Sigmoid colon (tissue), 7 donors: Measurements from ENCODE around the gene ABCB6. TPM values are rescaled to one million over a fixed set of nuclear protein-coding genes. Genes with fewer than 3 reads are reported as not detected.
A peak's percentile ranks its signal among the peaks of the same experiment; 100 is the strongest.

Experiments
- DNase-seq: peaks from one replicate; pipeline ENCODE4 v3.0.0-alpha.2; 2019
- H3K27ac ChIP-seq, 4 donors: fragments of 200-600 bp; sonication (generic); one replicate each; pipeline ENCODE4 v1.5.1; 2016 to 2019; ENCODE audit warnings: mild to moderate bottlenecking in 1 of 4
- H3K27me3 ChIP-seq, 3 donors: fragments of 200-600 bp; sonication (generic); one replicate each; pipeline ENCODE4 v1.5.1; 2019; ENCODE audit warnings: mild to moderate bottlenecking in 1 of 3
- H3K36me3 ChIP-seq, 4 donors: fragments of 200-600 bp; sonication (generic); one replicate each; pipeline ENCODE4 v1.5.1; 2016 to 2019
- H3K4me1 ChIP-seq, 4 donors: fragments of 200-600 bp; sonication (generic); one replicate each; pipeline ENCODE4 v1.5.1; 2017 to 2019
- H3K4me3 ChIP-seq, 4 donors: fragments of 200-600 bp; sonication (generic); one replicate each; pipeline ENCODE4 v1.5.1; 2017 to 2019; ENCODE audit warnings: mild to moderate bottlenecking in 2 of 4, moderate library complexity in 1 of 4
- H3K9me3 ChIP-seq, 4 donors: fragments of 200-600 bp in 3 of 4; sonication (generic) in 3 of 4; one replicate each; pipeline versions ENCODE4 v1.5.1 to v1.6.1; 2013 to 2019
- EP300 ChIP-seq, 4 donors: sonication (generic); formaldehyde crosslinking; IDR thresholded peaks; one replicate each; pipeline ENCODE4 v1.6.1; 2017; ENCODE audit warnings: antibody characterized with exemption in 4 of 4
- POLR2A ChIP-seq, 2 donors: fragments of 450-650 bp; IDR thresholded peaks; one replicate each; pipeline ENCODE4 v1.6.1; 2016; ENCODE audit warnings: antibody characterized with exemption in 2 of 2, mild to moderate bottlenecking in 2 of 2, moderate library complexity in 2 of 2
- POLR2AphosphoS5 ChIP-seq, 4 donors: sonication (generic); formaldehyde crosslinking; IDR thresholded peaks; one replicate each; pipeline ENCODE4 v1.6.1; 2017; ENCODE audit warnings: antibody characterized with exemption in 4 of 4
- WGBS, 2 donors: extraction: QIAGEN DNeasy Blood & Tissue Kit; methylation state at CpG; one replicate each; pipeline ENCODE4 v1.1.7; 2013; 5-methylcytosine and 5-hydroxymethylcytosine counted together
- intact Hi-C: fragments of 100-400 bp; cut with DNase I; formaldehyde crosslinking; loops from one replicate; pipeline ENCODE4 v1.15.1; 2023
- polyA plus RNA-seq, 3 donors: library from polyadenylated mRNA; stranded (reverse); fragments of 200-250 nt; gene quantifications; one replicate each; pipeline ENCODE4 v1.2.3, GENCODE V29; 2013
- total RNA-seq, 4 donors: library from RNA; depleted of rRNA; stranded (reverse); fragments of >200 nt; gene quantifications; one replicate each; pipeline ENCODE4 v1.1.0, GENCODE V29; 2016
- TF ChIP-seq, protein P1 (sequence below), 4 experiments: fragments of 450-650 bp in 3 of 4; fragments of 200-600 bp in 1 of 4; IDR thresholded peaks; one replicate each; pipeline ENCODE4 v1.5.1; 2016 to 2019; ENCODE audit warnings: antibody characterized with exemption in 4 of 4, mild to moderate bottlenecking in 3 of 4, moderate library complexity in 2 of 4
- donor health status: healthy with polysubstance abuse.
- donor health status: Bipolar disorder and iron deficiency.
- donor health status: healthy.

The ABCB6 gene
- total and polyA plus RNA-seq, 7 donors = 4.8 to 39.3 (median 16.1) TPM; not detected in 1

DNA sequence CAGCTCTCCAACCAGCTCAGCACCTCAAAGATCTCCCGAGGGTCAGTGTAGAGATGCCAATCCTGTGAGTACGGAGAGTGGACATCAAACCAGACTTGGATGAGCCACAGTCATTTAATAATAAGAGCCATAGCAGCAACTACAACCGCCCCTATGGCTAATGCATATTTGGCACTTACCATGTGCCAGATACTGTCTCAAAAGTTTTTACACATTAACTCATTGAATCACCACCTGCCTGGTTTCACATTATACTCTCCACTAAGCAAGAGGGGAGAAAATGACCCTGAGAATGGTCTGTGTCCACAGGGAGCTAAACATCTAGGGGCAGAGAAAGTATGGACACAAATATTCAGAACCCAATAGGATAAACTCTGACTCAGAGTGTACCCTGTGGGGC is 44.6 kb downstream of the ABCB6 start:
- Histone ChIP-seq H3K36me3 (peaks cover 0 to 35% (median 22%) of the 10 kb centered on the region in 4 donors), H3K4me3 (no peak overlapping the region), H3K9me3 (no peaks in the 10 kb centered on the region), H3K27me3 (no peaks in the 10 kb centered on the region), H3K27ac (no peak overlapping the region), H3K4me1 (peaks cover 2 to 40% (median 34%) of the 10 kb centered on the region in 4 donors)
- TF ChIP-seq POLR2AphosphoS5 (IDR thresholded peaks at IDR 0.05) (no peak), EP300 (IDR thresholded peaks at IDR 0.05) (no peak), POLR2A (IDR thresholded peaks at IDR 0.05) (no peak)
- TF ChIP-seq, protein P1, sequence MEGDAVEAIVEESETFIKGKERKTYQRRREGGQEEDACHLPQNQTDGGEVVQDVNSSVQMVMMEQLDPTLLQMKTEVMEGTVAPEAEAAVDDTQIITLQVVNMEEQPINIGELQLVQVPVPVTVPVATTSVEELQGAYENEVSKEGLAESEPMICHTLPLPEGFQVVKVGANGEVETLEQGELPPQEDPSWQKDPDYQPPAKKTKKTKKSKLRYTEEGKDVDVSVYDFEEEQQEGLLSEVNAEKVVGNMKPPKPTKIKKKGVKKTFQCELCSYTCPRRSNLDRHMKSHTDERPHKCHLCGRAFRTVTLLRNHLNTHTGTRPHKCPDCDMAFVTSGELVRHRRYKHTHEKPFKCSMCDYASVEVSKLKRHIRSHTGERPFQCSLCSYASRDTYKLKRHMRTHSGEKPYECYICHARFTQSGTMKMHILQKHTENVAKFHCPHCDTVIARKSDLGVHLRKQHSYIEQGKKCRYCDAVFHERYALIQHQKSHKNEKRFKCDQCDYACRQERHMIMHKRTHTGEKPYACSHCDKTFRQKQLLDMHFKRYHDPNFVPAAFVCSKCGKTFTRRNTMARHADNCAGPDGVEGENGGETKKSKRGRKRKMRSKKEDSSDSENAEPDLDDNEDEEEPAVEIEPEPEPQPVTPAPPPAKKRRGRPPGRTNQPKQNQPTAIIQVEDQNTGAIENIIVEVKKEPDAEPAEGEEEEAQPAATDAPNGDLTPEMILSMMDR (IDR thresholded peaks at IDR 0.05) = no peak
- WGBS, 2 donors = 84 to 94% methylated on average over 3 of the region's 3 CpGs
- no peak for DNase-seq
- intact Hi-C loops = no loop called here

DNA sequence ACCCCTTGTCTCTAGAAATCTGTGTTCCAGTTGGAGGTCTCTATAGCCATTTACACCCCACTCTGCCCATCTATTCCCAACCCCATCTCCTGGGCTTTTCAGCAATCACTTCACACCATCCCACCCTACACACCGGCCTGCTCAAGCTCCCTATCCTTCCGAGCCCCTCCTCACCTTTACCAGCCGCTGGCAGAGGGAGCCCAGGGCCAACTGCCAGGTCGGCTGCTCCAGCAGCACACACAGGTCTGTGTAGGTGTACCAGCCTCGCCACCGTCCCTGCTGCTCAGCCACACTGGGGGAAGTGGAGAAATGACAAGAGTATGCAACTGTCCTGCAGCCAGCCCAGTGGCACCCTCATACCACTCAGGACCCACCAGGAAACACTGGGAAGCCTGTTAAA is 45.6 kb downstream of the ABCB6 start:
- Histone ChIP-seq H3K27me3 (no peaks in the 10 kb centered on the region), H3K9me3 (no peaks in the 10 kb centered on the region), H3K27ac (no peak overlapping the region), H3K36me3 (peaks cover 0 to 35% (median 22%) of the 10 kb centered on the region in 4 donors), H3K4me3 (no peak overlapping the region), H3K4me1 (peaks cover 2 to 33% (median 28%) of the 10 kb centered on the region in 4 donors)
- WGBS, 2 donors = 90 to 94% methylated on average over 6 of the region's 6 CpGs
- intact Hi-C loops = no loop called here
- TF ChIP-seq, protein P1 (IDR thresholded peaks at IDR 0.05) = no peak
- TF ChIP-seq POLR2A (IDR thresholded peaks at IDR 0.05) (no peak), POLR2AphosphoS5 (IDR thresholded peaks at IDR 0.05) (no peak), EP300 (IDR thresholded peaks at IDR 0.05) (no peak)
- no peak for DNase-seq

DNA sequence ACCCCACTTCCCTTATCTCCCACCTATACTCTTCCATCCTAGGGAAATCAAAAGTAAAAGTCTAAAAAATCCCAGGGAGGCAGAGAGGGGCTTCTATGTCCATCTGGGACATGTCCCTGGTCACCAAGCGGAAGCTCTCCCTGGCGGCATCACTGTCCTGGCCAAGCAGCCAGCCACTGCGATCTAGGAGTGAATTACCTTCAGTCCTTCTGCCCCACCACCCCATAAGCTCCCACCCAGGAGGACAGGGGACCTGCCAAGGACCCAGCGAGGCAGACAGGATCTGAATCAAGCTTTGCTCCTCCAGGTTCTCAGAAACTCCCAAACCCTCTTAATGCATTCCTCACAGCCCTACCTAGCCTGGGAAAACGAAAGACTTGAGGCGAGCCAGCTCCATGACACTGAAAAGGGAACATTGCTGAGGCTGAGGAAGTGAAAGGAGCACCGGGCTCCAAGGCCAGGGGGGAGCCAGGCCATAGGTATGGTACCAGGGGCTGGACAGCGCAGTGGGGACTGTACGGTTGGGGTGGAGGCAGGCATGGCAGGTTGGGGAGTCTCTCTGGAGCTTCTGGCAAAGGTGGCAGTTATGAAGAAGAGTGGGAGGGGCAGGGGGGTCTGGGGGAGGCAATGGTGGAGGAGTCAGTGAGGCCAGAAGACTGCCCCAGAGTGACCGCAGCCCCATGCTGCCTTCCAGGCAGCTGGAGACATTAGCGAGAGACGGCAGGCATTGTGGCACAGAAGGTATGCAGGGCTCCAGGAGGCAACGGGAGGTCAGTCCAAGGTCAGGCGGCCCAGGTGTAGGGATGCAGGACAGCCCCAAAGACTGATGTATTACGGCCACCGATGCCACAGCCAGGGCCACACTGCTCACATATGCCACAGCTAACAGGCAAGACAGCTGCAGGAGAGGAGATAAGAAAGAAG is 46.3 kb downstream of the ABCB6 start:
- Histone ChIP-seq H3K36me3 (peaks cover 0 to 35% (median 22%) of the 10 kb centered on the region in 4 donors), H3K4me1 (peaks cover 2 to 32% (median 28%) of the 10 kb centered on the region in 4 donors), H3K9me3 (no peaks in the 10 kb centered on the region), H3K4me3 (no peak overlapping the region), H3K27ac (peak overlapping the region; percentile 62 to 79 (median 70)), H3K27me3 (no peaks in the 10 kb centered on the region)
- no peak for DNase-seq
- intact Hi-C loops = no loop called here
- TF ChIP-seq EP300 (IDR thresholded peaks at IDR 0.05) = no peak
- TF ChIP-seq, protein P1 (IDR thresholded peaks at IDR 0.05) = no peak
- no peak for TF ChIP-seq POLR2AphosphoS5 (IDR thresholded peaks at IDR 0.05)
- TF ChIP-seq POLR2A (IDR thresholded peaks at IDR 0.05) = no peak
- 87 to 89% methylated on average over 16 of the region's 16 CpGs for WGBS, 2 donors

DNA sequence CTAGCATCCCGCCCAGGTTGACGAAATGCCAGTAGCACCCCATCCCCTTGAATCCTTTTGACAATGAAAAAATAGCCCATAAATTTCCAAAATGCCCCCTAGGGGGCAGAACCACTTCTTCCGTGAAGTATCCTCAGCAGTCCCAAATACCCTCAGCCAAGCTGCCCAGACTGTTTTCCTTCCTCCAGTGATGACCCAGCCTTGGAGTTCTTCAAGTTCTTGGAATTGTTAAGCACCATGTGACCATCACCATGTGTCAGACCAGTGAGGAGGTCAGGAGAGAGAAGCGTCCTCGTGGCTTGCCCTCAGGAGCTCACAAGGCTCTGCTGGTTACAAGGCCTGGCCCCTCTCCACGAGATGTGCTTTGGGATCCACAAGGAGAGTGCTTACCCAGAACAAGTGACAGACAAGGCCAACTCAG is 47.5 kb downstream of the ABCB6 start:
- DNase-seq = peak; percentile 90
- H3K27me3 ChIP-seq = no peaks in the 10 kb centered on the region
- 45 to 60% methylated on average over 6 of the region's 6 CpGs for WGBS, 2 donors
- no peaks in the 10 kb centered on the region for H3K9me3 ChIP-seq
- H3K36me3 ChIP-seq = peaks cover 0 to 35% (median 22%) of the 10 kb centered on the region in 4 donors
- H3K4me1 ChIP-seq = peaks cover 0 to 29% (median 28%) of the 10 kb centered on the region in 4 donors
- no peak overlapping the region for H3K4me3 ChIP-seq
- intact Hi-C loops = no loop called here
- peak in 2 of 4 donors; percentile 15 to 57 for TF ChIP-seq POLR2AphosphoS5 (IDR thresholded peaks at IDR 0.05)
- TF ChIP-seq, protein P1 (IDR thresholded peaks at IDR 0.05) = peak in 3 of 4 experiments; percentile 39 to 66 (median 53)
- TF ChIP-seq EP300 (IDR thresholded peaks at IDR 0.05) = no peak
- no peak for TF ChIP-seq POLR2A (IDR thresholded peaks at IDR 0.05)
- H3K27ac ChIP-seq = peak overlapping the region; percentile 62 to 79 (median 70)
